GM19035 (cell line): ENCODE results near the gene HGD.
A peak's percentile ranks its signal among the peaks of the same experiment; 100 is the strongest.
"Not testable (repeated sequence)": the region's sequence is repeated elsewhere in the genome, so short reads cannot be mapped to it uniquely, and the experiment has no call there.

Source experiments
- ATAC-seq: cut with Tn5 transposase; IDR thresholded peaks from one replicate; pipeline ENCODE4 v1.9.1; 2021; ENCODE audit not compliant: unreplicated experiment

The HGD gene

DNA sequence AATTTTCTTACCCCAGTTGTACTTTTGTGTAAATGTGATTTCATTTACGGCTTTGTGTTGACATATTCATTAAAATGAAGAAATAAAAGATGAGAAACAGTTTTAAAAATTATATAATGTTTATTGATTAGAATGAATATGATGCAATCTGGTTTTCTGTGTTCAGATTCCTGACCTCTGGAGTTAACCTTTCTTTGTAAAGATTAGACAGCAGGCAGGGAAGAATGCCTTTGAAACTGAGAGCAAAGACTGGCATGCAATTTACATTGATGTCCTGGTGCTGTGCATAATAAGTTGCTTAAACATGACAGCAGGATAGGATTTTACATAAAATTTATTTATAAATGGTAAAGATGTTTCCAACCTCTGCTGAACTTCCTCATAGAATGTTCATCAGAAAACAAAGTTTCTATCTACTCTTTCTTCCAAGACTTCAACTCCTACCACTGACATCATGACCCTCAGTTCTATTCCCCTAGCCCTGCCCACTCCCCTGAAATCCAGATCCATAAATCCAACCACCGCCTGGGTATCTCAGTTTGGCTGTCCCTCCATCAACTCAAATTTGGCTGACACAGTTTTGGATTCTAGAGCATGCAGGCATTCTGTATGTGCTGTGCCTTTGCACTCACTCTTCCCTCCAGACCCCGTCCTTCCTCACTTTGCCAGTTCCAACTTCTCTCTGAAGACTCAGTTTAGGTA lies 1.7 kb downstream of the HGD start:
- no peak for ATAC-seq

DNA sequence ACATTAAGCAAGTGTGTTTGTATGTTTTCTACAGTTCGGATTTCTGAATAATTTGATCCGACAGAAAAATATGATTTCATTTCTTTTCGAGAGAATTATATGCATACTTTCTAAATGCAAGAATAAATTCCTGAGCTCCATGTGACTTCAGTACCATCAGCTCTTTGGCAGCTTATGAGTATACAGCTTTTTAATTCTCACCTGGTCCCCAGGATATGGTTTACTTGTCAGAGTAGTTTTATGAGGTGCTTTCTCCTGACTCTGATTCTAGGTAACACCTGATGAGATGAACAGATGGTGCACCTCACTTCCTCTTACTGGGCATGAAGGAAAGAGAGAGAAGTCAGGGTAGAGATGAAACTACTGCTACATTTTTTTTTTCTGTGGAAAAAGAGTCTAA lies 3.1 kb downstream of the HGD start:
- ATAC-seq: no peak

DNA sequence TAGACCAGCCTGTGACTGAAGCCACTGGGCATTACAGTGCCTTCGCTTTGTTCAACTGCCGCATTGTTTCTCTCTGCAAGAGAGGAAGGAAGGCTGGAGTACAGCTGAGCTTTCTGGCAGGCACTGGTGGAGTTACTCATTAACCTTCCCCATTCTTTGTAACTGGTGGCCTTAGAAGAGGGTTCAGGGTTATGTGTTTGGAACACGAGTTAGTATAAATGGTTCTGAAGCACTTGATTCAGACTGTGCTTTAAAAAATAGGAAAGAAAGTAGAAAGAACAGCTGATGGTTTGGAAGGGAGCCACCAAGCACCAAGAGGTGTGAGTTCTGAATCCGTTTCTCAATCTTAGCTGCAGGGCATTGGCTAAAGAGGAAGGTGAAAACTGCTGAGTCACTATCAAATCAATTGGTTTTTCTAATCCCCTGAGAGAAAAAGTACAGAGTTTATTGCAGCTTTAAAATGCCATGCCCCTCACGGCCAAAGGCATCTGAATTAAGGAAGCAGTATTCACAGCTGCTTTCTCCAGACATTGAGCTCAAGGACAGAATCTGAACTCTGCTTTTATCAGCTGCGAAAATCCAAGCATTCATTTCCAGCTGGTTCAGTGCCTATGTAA lies 3.6 kb downstream of the HGD start:
- peak; percentile 61 for ATAC-seq

DNA sequence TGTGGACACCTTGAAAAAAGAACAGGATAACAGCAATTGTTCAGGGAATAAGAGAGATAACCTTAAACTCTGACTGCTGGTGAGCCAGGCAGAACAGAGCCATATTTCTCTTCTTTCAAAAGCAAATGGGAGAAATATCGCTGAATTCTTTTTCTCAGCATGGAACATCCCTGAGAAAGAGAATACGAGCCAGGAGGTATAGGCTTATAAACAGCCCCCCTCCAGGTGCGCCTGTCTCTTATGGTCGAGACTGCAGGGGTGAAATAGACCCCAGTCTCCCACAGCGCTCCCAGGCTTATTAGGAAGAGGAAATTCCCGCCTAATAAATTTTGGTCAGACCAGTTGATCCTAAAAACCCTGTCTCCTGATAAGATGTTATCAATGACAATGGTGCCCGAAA lies 4.8 kb downstream of the HGD start:
- ATAC-seq: not testable (repeated sequence)

DNA sequence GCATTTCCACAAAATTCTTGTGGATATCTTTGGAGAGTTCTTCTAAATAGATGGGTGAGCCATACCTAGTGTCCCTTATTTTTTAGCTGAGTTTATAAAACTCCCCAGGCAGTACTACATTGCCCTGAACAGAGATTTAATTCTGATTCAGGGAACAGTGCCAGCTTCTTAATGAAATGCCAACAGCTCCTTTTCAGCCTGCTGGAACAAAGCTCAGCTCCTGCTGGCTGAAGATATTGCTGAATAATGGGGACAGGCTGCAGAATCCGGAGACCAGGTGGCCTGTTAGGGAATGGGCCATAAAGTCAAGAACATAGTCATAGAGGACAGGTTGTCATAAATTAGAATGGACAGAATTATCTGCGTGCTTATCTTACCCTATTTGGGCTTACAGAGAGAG lies 8.9 kb downstream of the HGD start:
- no peak for ATAC-seq

DNA sequence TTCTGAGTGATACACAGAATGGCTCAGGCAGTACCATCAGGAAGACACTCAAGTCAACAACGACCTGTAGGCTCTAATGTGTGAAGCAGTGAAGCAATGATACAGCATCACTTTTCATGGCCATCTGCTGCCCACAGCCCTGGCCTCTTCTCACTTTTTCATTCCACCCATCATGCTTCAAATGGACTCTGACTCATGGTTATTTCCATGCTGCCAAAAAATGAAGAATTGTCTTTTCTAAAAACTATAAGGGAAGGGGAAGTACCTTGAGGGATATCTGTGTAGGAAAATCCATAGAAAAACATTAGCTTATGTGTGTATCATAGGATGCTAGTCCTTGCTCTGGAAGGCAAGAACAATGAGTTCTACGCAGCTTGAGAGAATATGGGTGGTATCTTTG lies 11.5 kb downstream of the HGD start:
- no peak for ATAC-seq

DNA sequence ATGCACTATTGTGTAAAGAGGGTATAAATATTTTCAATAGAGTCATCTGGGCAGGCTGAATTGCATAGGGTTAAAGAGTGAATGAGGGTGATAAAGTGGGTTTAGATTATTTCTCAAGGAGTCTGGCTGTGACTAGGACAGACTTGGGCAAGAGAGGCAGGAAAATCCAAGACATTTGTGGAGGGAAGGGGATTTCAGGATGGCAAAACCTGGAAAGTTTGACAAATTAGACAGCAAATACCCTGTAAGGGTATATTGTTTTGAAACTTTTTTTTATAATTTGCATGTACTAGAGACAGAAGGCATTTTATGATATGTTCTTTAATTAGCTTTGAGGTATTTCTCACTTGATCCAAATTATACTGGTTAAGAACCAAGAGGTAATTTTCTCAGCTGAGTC lies 17.1 kb downstream of the HGD start:
- no peak for ATAC-seq

DNA sequence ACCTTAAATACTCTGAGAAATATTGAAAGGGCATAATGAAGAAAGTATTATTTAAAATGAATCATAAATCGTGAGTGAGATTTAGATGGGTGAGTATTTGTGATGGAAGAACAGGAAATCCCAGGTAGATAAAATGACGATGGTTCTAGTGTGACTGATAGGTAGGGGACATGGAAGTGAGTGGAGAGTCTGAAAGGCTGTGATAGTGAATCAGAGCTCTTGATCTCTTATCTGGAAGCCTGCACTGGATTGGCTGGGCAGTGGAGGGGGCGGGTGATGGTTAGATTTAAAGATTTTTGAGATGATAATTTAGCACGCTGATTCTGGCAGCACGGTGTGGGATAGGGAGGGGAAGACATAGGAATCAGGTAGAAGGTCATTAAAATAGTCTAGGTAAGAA lies 20.1 kb downstream of the HGD start:
- ATAC-seq: no peak

DNA sequence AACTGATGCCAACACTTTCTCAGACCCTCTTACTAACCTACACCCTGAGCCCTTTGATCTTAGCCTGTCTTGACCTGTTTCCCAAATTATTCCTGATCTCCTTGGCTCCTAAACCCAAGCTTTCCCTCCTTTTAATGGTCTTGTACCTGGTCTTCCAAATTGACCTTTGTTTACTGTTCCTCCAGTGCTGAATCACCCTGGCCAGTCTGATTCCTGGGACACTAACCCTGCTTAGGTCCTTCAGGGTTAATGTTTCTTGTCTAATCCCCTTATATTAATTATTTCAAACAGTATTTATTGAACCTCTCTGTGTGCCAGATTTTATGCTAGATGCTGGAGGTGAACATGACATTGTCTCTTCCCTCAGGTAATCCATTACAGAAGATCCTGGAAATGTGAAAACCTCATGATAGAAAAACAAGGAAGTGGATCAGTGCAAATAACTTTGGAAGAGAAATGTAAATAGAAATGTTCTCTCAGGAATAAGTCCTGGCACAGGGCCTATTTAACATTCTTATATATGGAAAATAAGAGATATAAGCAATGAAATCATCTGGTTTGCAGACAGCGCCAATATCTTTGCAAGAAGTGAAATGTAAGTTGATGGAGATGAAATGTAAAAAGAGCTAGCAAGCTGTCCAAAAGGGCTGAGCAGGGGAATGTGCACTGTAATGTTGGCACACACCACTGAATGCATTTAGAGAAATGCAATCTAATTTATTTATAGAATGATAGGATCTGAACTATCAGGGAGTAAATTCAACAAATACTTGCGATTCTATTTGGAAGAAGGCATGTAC lies 20.7 kb downstream of the HGD start:
- ATAC-seq: no peak

DNA sequence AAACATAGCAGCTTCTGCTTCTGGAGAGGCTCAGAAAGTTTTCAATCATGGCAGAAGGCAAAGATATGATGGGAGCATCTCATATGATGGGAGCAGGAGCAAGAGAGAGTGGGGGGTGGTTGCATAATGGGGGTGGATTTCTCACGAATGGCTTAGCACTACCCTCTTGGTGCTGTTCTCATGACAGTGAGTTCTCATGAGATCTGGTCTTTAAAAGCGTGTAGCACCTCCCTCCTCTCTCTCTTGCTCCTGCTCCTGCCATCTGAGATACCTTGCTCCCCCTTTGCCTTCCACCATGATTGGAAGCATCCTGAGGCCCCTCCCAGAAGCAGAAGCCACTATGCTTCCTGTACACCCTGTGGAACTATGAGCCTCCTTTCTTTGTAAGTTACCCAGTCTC lies 22.2 kb downstream of the HGD start:
- ATAC-seq: no peak

DNA sequence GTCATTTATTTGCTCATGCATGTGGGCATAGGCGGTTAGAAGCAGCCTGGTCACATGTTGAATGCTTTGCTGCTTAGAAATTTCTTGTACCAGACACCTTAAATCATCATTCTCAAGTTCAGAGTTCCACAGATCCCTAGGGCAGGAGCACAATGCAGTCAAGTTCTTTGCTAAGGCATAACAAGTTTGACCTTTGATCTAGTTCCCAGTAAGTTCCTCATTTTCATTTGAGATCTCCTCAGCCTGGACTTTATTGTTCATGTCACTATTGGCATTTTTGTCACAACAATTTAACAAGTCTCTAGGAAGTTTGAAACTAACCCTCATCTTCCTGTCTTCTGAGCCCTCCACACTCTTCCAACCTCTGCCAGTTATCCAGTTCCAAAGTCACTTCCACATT lies 22.8 kb downstream of the HGD start:
- ATAC-seq: no peak

DNA sequence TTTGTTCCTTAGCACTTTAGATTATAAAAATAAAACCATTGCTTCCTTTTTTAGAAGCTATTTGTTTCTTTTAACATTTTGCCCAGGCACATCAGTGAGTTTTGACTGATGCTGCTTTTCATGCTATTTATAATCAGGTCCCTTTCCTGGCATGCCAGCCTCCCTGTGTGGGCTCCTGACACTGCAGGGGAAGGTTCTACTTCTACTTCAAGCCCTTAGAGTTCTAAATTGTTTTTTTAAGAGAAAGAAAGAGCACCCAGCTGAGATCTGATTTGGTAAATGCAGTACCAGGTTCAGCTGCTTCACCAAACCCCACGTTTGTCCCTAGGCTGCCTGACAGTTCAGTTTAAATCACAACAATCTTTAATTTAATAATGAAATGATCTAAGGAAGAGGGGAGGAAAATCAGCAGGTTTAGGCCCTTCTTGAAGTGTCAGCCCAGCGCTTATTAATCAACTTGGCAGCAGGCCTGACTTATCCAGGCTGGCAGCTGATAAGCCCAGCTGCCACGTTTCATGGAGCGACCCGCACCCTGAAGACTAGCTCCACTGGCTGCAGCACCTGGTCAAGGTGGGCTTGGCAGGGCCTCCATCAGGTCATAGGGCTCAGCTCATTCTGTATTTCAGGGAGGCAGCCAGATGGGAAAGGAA lies 29.0 kb downstream of the HGD start:
- no peak for ATAC-seq

DNA sequence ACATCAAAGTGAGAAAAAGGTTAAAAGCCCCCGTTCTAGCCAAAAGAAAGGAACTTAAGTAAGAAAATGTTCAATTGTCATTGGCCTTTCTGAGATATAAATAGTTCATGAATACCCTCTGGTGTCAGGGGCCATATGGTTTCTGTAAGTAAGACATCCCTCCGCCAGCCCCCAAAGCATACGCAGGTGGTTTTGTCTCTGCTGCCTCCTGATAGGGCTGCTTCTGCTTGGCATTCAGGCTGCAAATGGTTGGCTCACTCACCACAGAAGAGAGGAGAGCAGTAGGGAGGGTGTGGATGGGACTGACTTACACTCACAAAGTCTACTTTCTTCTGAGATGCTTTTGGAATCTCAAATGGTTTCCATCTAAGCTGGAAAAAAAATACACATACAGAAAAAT lies 29.8 kb downstream of the HGD start:
- no peak for ATAC-seq

DNA sequence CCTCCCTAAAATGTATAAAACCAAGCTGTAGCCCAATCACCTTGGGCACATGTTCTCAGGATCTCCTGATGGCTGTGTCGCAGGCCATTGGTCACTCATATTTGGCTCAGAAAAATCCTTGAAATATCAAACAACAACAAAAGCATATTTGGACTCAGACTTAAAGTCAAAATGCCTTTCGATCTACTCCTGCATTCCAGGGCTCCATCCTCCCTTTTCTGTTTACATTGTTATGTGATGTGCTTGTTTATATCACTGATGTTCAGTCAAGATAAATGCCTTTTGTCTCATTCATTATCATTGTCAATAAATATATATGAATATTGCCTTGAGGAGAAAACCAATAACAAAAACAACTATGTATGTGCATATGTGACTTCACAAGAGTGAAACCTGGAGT lies 31.7 kb downstream of the HGD start:
- no peak for ATAC-seq

DNA sequence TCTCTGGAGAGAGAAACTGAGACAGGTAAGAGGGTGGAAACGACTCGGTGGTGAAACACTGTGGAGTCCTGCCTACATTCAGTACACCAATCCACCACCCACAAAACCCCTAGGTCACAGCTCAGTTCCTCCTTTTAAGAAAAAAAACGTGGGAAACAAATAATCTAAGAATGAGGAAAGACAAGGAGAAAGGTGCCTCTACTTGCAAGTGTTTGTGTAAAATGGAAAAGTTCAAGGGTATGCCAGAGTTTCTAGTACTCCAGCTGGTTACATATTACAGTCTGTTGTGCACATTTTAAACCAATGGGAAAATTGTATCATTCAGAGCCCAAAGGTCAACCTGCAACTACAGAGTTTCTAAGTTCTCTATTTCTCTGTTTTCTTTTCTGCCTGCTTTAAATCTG lies 32.2 kb downstream of the HGD start:
- no peak for ATAC-seq

DNA sequence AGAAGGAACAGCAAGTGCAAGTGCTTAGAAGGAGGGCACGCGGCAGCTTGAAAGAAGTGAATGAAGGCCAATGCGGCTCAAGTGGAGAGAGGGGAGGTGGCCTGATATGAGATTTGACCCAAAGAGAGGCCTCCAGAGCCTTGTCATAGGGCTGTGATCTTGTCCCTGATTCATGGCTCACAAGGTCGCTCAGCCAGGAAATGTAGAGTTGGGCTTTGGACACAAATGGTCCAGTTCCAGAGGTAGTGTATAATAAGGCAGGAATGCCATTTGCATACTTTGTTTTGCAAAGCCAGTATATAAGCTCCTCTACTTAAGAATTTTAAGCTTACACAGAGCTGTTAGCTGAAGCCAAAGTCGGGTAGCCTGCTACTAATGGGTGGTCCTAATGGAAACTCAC lies 33.7 kb downstream of the HGD start:
- ATAC-seq: no peak

DNA sequence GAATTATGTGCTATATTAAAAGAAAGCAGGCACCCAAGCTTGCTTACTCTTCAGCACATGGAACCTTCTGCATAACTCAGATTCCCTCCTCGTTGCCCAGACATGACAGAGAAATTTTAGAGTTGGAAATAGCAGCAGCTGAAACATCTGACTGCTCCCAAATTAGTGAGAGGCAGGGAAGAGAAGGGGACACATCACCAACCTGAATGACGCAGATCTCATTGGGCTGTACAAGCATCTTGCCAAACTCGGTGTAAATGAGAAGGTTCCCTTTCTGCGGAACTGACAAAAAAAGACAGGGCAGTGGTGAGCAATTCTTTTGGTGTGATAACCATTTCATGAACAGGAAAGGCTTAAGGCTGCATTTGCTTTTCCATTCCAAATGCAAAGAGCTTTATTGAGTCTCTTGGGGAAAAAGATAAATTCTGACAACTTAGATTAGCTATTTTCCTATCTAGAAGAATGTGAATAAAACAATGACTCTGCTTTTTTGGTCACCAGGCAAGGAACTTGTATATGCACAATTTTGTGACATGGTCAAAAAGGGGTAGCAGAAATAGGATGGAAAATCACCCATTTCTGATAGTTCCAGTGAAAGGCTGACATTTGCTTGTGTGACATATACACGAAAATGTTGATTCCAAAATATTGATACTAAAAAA lies 35.1 kb downstream of the HGD start:
- no peak for ATAC-seq

DNA sequence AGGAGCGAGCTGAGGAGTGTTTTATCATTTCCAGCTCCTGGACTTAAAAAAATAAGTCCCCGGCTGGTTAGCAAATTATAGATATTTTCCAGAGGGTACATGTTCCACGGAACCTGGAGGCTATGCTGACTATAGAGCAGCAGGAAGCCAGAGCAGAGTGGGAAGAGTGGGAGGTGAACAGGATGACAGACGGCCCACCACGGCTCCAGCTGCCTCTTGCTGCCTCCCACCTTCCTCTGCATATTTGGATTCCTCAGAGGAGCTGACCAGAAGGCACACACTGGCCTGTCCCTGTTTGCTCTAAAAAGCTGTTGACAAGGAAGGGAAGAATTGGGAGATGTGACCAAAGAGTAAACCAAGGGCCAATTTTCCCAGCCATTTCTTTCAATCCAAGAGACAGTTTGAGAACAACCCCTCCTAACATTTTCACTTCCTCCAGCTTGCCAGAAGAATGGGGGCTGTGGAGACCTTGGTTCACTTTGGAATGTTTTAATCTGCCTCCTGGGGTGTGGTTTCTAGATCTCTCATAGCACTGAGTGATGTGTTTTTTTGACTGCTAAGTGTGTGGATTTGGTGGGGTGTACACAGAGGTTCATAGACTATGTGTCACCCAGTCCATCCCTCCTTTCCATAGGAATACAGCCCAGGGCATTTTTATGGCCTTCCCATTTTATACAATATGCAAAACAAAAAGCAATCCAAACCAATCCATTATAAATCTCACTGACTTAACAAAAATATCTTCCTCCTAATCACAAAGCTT lies 36.8 kb downstream of the HGD start:
- no peak for ATAC-seq

DNA sequence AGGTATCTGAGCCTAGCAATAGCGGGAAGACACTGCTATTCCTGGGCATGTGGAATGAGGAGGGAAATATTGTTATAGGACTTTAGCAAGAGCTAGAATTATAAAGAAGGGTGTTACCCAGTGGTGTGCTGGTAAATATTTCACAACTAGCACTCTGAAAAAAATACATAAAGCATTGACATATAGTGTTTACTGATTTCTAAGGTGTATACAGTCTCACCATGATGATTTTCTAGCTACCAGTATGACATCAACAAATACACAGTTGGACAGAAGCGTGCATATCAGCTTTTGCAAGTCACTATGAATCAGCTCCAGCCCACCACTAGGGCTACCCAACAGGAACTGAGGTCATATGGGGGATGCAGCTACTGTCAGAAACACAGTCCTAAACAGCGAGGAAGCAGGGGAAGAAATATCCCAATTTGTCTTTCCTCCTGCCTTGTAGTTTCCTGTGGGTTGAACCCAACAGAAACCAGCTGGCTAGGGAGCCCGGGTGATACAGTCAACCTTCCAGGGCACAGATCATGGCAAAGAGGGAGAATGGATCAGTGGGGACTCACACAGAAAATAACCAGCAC lies 39.6 kb downstream of the HGD start:
- no peak for ATAC-seq

DNA sequence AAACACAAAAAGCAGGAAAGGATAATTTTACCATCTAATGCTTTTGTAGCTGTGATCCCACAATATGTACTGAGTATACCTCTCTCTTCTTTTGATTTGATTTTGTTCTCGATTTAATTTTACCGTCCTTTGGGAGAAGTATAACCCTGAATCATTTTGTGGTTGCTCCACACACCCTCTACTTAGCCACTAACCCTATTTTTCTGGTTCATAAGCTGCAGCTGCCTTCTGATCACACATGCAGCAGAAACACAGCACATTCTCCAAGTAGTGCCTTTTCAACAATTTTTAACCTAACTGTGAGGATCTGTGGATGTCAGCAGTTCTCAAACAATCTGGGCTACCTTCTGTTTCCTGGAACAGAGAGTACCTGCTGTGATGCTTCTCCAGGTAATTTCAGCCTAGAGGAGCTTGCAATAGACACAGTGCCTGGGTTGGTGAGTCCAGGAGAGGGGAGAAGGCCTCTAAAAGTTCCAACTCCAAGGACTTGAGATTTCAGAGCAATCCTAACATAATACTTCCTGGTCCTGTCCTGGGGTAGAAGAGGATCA lies 40.3 kb downstream of the HGD start:
- ATAC-seq: no peak
